A673 (cell line): Measurements from ENCODE around the gene NCBP3. TPM values are rescaled to one million over a fixed set of nuclear protein-coding genes. Genes with fewer than 3 reads are reported as not detected.

Experiments used
- BruUV-seq: library from RNA; stranded (reverse); fragments of 400-500 nt; replicated peaks from 2 replicates; lab custom pipeline; 2021; lab: Mats Ljungman, UMichigan
- CTCF ChIA-PET: fragments of 300-600 bp; sonication (Branson Sonifier 250); formaldehyde crosslinking; loops from one replicate; lab custom pipeline; 2022; ENCODE audit warnings: antibody characterized with exemption; lab: Charles Lee
- POLR2A ChIA-PET: fragments of 300-600 bp; sonication (Branson Sonifier 250); formaldehyde crosslinking; loops from one replicate; lab custom pipeline; 2022; ENCODE audit warnings: antibody characterized with exemption; ENCODE audit not compliant: low non-redundant PET; lab: Charles Lee
- DNase-seq: peaks from one replicate; pipeline ENCODE4 v3.0.0-alpha.2; 2015; ENCODE audit warnings: low spot score
- H3K27ac ChIP-seq: fragments of 200-600 bp; sonication (generic); 2 replicates; pipeline ENCODE4 v1.5.1; 2016; ENCODE audit warnings: mixed run types, low read depth, mild to moderate bottlenecking, mixed read lengths, antibody characterized with exemption, low read length; ENCODE audit not compliant: poor library complexity, severe bottlenecking
- H3K27me3 ChIP-seq: fragments of 200-600 bp; sonication (generic); replicated peaks from 2 replicates; pipeline ENCODE4 v1.6.1; 2017; ENCODE audit warnings: mixed run types, low read depth, mild to moderate bottlenecking, mixed read lengths, antibody characterized with exemption, low read length; ENCODE audit not compliant: insufficient read depth, poor library complexity
- H3K36me3 ChIP-seq: fragments of 200-600 bp; sonication (generic); 2 replicates; pipeline ENCODE4 v1.6.1; 2016; ENCODE audit warnings: mixed run types, mild to moderate bottlenecking, mixed read lengths, antibody characterized with exemption, low read length; ENCODE audit not compliant: insufficient read depth, poor library complexity, severe bottlenecking
- H3K4me1 ChIP-seq: fragments of 200-600 bp; sonication (generic); 2 replicates; pipeline ENCODE4 v1.6.1; 2017; ENCODE audit warnings: mixed run types, mild to moderate bottlenecking, mixed read lengths, antibody characterized with exemption, low read length; ENCODE audit not compliant: insufficient read depth, poor library complexity, severe bottlenecking
- H3K4me3 ChIP-seq: fragments of 200-600 bp; sonication (generic); 2 replicates; pipeline ENCODE4 v1.5.1; 2016; ENCODE audit warnings: low read depth, mixed run types, mild to moderate bottlenecking, mixed read lengths, low read length; ENCODE audit not compliant: poor library complexity, severe bottlenecking
- H3K9me3 ChIP-seq: fragments of 200-600 bp; sonication (generic); 2 replicates; pipeline ENCODE4 v1.6.1; 2016; ENCODE audit warnings: mixed run types, low read depth, mild to moderate bottlenecking, mixed read lengths, antibody characterized with exemption, low read length; ENCODE audit not compliant: poor library complexity, severe bottlenecking
- EZH2 ChIP-seq: fragments of 200-600 bp; sonication (generic); IDR thresholded peaks from 2 replicates; pipeline ENCODE4 v1.6.1; 2017; ENCODE audit warnings: borderline replicate concordance, low read depth, mild to moderate bottlenecking, mixed read lengths, antibody characterized with exemption, low read length; ENCODE audit not compliant: poor library complexity, severe bottlenecking
- intact Hi-C: fragments of 100-400 bp; cut with micrococcal nuclease; formaldehyde crosslinking; loops from one replicate; pipeline ENCODE4 v1.10.0; 2022; ENCODE audit not compliant: unreplicated experiment
- total RNA-seq: library from RNA; stranded (reverse); gene quantifications from 2 replicates; pipeline ENCODE4 v1.2.3, GENCODE V29; 2021
- TF ChIP-seq, protein P1 (sequence below): fragments of 300-800, 200-600 bp; sonication (generic); conservative IDR thresholded peaks from 2 replicates; pipeline ENCODE4 v1.5.1; 2017; ENCODE audit warnings: low read depth, mild to moderate bottlenecking, antibody characterized with exemption, low read length, moderate library complexity, mixed read lengths

Gene NCBP3
- total RNA-seq, 1 experiment from 2014 or later = 59.9 TPM

DNA sequence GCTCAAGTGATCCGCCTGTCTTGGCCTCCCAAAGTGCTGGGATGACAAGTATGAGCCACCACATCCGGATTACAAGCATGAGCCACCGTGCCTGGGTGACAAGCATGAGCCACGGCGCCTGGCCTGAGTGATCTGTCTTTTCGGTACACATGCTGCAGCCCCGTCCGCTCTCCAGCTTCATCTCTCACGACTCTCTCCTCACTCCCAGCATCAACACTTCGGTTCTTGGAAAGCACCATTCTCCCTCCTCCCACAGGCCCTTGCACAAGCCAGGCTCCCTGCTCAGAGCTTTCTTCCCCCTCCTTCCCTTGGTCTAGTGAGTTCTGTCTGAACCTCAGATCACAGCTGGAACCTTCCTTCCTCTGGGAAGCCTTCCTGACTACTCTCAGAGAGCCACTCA, 6.5 kb upstream of the NCBP3 start:
- peak; percentile 32 for DNase-seq
- Histone ChIP-seq H3K27ac (no peak overlapping the region), H3K27me3 (no peaks in the 10 kb centered on the region), H3K4me3 (no peak overlapping the region), H3K9me3 (no peaks in the 10 kb centered on the region), H3K4me1 (no peaks in the 10 kb centered on the region), H3K36me3 (no peaks in the 10 kb centered on the region)
- CTCF ChIA-PET = interaction anchor here (0.6 kb wide), 1 partner anchor 12 kb away, joined by 3 read pairs; no protein-coding TSS in a partner anchor
- POLR2A ChIA-PET = no interaction called here
- intact Hi-C loops = no loop called here
- TF ChIP-seq, protein P1, sequence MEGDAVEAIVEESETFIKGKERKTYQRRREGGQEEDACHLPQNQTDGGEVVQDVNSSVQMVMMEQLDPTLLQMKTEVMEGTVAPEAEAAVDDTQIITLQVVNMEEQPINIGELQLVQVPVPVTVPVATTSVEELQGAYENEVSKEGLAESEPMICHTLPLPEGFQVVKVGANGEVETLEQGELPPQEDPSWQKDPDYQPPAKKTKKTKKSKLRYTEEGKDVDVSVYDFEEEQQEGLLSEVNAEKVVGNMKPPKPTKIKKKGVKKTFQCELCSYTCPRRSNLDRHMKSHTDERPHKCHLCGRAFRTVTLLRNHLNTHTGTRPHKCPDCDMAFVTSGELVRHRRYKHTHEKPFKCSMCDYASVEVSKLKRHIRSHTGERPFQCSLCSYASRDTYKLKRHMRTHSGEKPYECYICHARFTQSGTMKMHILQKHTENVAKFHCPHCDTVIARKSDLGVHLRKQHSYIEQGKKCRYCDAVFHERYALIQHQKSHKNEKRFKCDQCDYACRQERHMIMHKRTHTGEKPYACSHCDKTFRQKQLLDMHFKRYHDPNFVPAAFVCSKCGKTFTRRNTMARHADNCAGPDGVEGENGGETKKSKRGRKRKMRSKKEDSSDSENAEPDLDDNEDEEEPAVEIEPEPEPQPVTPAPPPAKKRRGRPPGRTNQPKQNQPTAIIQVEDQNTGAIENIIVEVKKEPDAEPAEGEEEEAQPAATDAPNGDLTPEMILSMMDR = no peak
- no peak for TF ChIP-seq EZH2
- no TSS peak for BruUV-seq

DNA sequence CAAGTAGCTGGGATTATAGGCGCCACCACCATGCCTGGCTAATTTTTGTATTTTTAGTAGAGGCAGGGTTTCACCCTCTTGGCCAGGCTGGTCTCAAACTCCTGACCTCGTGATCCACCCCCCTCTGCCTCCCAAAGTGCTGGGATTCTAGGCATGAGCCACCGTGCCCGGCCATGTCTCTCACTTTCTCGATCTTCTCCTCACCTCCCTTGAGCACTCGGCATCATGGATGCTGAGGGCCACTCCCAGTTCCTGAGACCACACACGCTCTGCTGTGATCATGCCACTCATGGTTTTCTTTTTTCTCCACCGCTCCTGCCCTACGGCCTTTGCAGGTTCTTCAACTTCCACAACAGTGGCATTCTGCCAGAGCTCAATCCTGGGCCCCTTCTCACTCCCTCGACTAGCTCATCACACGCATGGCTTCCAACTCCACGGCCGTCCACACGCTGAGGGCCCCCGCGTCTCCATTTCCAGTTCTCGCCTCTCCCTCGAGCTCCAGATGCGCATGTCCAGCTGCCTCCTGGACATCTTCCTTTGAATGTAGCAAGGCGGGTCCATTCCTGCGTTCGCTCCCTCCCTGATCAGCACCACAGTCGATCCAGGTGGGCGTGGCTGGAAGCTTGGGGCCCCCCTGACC, 5.5 kb upstream of the NCBP3 start:
- intact Hi-C loops = no loop called here
- CTCF ChIA-PET = interaction anchor here (0.6 kb wide), 1 partner anchor 15 kb away, joined by 7 read pairs; no protein-coding TSS in a partner anchor

GRCh38 chr17:3848229-3848835, 2.3 kb upstream of the NCBP3 start:
- H3K36me3 ChIP-seq = peaks cover 7% of the 10 kb centered on the region
- ChIA-PET CTCF (no interaction called here), POLR2A (no interaction called here)
- no peaks in the 10 kb centered on the region for H3K9me3 ChIP-seq
- BruUV-seq = no TSS peak
- TF ChIP-seq EZH2 = no peak
- TF ChIP-seq, protein P1 = no peak
- no peaks in the 10 kb centered on the region for H3K4me1 ChIP-seq
- H3K4me3 ChIP-seq = no peak overlapping the region
- intact Hi-C loops = no loop called here
- no peaks in the 10 kb centered on the region for H3K27me3 ChIP-seq
- DNase-seq = no peak
- no peak overlapping the region for H3K27ac ChIP-seq

More for the DNA sequence above, 5.5 kb upstream of the NCBP3 start:
- no peaks in the 10 kb centered on the region for H3K4me1 ChIP-seq
- H3K4me3 ChIP-seq = no peak overlapping the region
- no peak overlapping the region for H3K27ac ChIP-seq
- H3K9me3 ChIP-seq = no peaks in the 10 kb centered on the region
- POLR2A ChIA-PET = no interaction called here
- BruUV-seq = no TSS peak
- H3K36me3 ChIP-seq = no peaks in the 10 kb centered on the region
- H3K27me3 ChIP-seq = no peaks in the 10 kb centered on the region
- no peak for DNase-seq
- TF ChIP-seq, protein P1 = no peak
- TF ChIP-seq EZH2 = no peak
